Neural cell (in vitro differentiated cells): ENCODE measurements around the gene KLF14.

ENCODE experiments used
- CTCF ChIP-seq: fragments of 450-650 bp; IDR thresholded peaks from 2 replicates; pipeline ENCODE4 v1.5.1; 2014; ENCODE audit warnings: antibody characterized with exemption, mild to moderate bottlenecking, moderate library complexity; ENCODE audit not compliant: poor library complexity, severe bottlenecking
- EP300 ChIP-seq: fragments of 450-650 bp; conservative IDR thresholded peaks from 2 replicates; pipeline ENCODE4 v1.6.1; 2014; ENCODE audit warnings: antibody characterized with exemption, mild to moderate bottlenecking, moderate library complexity; ENCODE audit not compliant: poor library complexity, severe bottlenecking
- EZH2 ChIP-seq: fragments of 200-600, 300-800 bp; shearing (Covaris generic), sonication (generic); IDR thresholded peaks from 2 replicates; pipeline ENCODE4 v1.6.1; 2014; ENCODE audit warnings: antibody characterized with exemption, low read length, borderline replicate concordance, mild to moderate bottlenecking; ENCODE audit not compliant: insufficient read depth, poor library complexity, severe bottlenecking
- RAD21 ChIP-seq: fragments of 450-650 bp; conservative IDR thresholded peaks from 2 replicates; pipeline ENCODE4 v1.6.1; 2014; ENCODE audit warnings: antibody characterized with exemption, mild to moderate bottlenecking, moderate library complexity
- TAF1 ChIP-seq: IDR thresholded peaks from 2 replicates; pipeline ENCODE4 v1.6.1; 2012; ENCODE audit warnings: low read depth

GRCh38 chr7:130732980-130733930 lies 752 bp downstream of the KLF14 start:
- TF ChIP-seq CTCF (no peak), RAD21 (no peak), EZH2 (no peak), TAF1 (no peak), EP300 (no peak)
